ENCODE results near the gene ZNF407.

Gene ZNF407

GRCh38 chr18:74862094-74862493, 264.4 kb downstream of the ZNF407 start:
- TF ChIP-seq JUND (IDR thresholded peaks at IDR 0.05; ENCODE audit: low read depth): no peak
- in situ Hi-C loops (cut with HindIII; ENCODE audit: low pct_unique_long_range_greater_than_20kb, low sequenced_read_pairs): no loop called here

GRCh38 chr18:74866577-74866976, 268.9 kb downstream of the ZNF407 start:
- no peak for DNase-seq (ENCODE audit: low read depth in 1 of 2, low spot score in 1 of 2)
- in situ Hi-C loops (cut with HindIII; ENCODE audit: low pct_unique_long_range_greater_than_20kb, low sequenced_read_pairs): no loop called here
- no peak for TF ChIP-seq JUND (IDR thresholded peaks at IDR 0.05; ENCODE audit: low read depth)

More at GRCh38 chr18:74862094-74862493, 264.4 kb downstream of the ZNF407 start:
- DNase-seq (ENCODE audit: low read depth in 1 of 2, low spot score in 1 of 2): no peak

- no peak for TF ChIP-seq JUND (IDR thresholded peaks at IDR 0.05; ENCODE audit: low read depth)
- DNase-seq (ENCODE audit: low read depth in 1 of 2, low spot score in 1 of 2): no peak
- in situ Hi-C loops (cut with HindIII; ENCODE audit: low pct_unique_long_range_greater_than_20kb, low sequenced_read_pairs): no loop called here
Measured at GRCh38 chr18:74868461-74868860, 270.8 kb downstream of the ZNF407 start.

GRCh38 chr18:74869904-74870863, 272.5 kb downstream of the ZNF407 start:
- no peak for TF ChIP-seq JUND (IDR thresholded peaks at IDR 0.05; ENCODE audit: low read depth)
- in situ Hi-C loops (cut with HindIII; ENCODE audit: low pct_unique_long_range_greater_than_20kb, low sequenced_read_pairs): no loop called here
- no peak for DNase-seq (ENCODE audit: low read depth in 1 of 2, low spot score in 1 of 2)

DNA sequence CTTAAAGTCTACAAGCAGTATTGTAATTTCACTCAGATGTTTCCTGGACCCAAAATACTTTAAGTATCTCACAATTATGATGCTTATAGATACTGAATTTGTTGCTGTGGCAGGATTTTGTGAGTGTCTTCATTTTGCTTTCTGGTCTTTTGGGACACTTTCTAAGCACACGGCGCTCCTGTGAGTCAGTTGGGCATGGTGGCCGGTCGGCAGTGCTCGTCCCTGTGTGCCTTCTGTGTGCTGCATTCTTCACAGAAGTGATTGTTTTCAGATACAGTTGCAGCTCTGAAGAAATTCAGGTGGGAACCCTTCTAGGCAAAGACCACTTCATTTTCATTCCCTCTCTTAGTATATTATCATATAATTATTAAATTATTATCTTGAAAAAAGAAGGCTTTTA, 273.3 kb downstream of the ZNF407 start:
- in situ Hi-C loops (cut with HindIII; ENCODE audit: low pct_unique_long_range_greater_than_20kb, low sequenced_read_pairs): no loop called here
- DNase-seq (ENCODE audit: low read depth in 1 of 2, low spot score in 1 of 2): no peak
- TF ChIP-seq JUND (IDR thresholded peaks at IDR 0.05; ENCODE audit: low read depth): no peak

GRCh38 chr18:74873629-74874028, 276.0 kb downstream of the ZNF407 start:
- no peak for DNase-seq (ENCODE audit: low read depth in 1 of 2, low spot score in 1 of 2)
- in situ Hi-C loops (cut with HindIII; ENCODE audit: low pct_unique_long_range_greater_than_20kb, low sequenced_read_pairs): no loop called here
- TF ChIP-seq JUND (IDR thresholded peaks at IDR 0.05; ENCODE audit: low read depth): no peak

DNA sequence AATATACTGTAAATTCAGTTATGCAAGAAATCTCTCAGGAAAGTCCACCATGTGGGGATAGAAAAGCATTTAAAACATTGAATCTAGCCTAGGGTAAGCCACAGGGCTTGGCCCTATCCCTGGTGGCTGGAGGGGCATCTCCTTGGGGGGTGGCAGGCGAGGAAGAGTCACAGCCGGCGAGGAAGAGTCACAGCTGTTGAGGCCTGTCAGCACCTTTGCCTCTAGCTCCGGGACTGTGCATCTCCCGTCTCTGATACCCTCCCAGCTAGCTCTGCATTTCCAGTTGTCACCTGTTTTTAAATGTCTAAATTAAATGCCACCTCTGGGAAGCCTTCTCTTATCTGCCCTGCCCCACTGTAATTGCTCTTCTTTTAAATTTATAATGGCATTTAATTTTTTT, 276.7 kb downstream of the ZNF407 start:
- in situ Hi-C loops (cut with HindIII; ENCODE audit: low pct_unique_long_range_greater_than_20kb, low sequenced_read_pairs): no loop called here
- no peak for TF ChIP-seq JUND (IDR thresholded peaks at IDR 0.05; ENCODE audit: low read depth)
- no peak for DNase-seq (ENCODE audit: low read depth in 1 of 2, low spot score in 1 of 2)

DNA sequence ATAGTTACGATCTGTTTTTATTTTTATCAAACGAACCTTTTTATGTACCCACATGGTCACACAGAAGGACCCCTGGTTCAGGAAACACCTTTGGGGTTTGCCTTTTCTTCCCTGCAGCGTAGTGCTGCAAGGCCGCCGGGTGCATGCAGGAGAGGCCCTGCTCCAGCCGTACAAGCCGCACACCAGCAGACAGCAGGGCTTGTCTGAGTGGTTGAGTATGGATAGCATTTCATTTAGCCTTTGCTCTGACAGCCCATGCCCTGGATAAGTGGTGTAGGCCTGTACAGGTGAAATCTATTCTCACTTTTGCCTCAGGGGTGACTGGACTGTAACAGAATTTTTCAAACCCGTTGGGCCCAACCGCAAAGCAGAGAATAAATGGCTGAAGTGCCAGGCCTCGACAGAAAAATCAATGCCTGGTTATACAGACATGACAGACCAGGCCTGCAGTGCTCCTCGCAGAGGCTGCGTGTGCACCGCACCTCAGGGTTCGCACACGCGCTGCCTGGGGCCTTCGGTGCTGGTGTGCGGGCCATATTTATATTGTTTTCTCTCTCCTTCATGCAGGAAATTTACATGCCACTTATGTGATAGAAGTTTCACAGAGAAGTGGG, 279.1 kb downstream of the ZNF407 start:
- DNase-seq (ENCODE audit: low read depth in 1 of 2, low spot score in 1 of 2): no peak
- in situ Hi-C loops (cut with HindIII; ENCODE audit: low pct_unique_long_range_greater_than_20kb, low sequenced_read_pairs): no loop called here
- TF ChIP-seq JUND (IDR thresholded peaks at IDR 0.05; ENCODE audit: low read depth): no peak

- no peak for DNase-seq (ENCODE audit: low read depth in 1 of 2, low spot score in 1 of 2)
- in situ Hi-C loops (cut with HindIII; ENCODE audit: low pct_unique_long_range_greater_than_20kb, low sequenced_read_pairs): no loop called here
- no peak for TF ChIP-seq JUND (IDR thresholded peaks at IDR 0.05; ENCODE audit: low read depth)
Measured at GRCh38 chr18:74878267-74878666, 280.6 kb downstream of the ZNF407 start.

DNA sequence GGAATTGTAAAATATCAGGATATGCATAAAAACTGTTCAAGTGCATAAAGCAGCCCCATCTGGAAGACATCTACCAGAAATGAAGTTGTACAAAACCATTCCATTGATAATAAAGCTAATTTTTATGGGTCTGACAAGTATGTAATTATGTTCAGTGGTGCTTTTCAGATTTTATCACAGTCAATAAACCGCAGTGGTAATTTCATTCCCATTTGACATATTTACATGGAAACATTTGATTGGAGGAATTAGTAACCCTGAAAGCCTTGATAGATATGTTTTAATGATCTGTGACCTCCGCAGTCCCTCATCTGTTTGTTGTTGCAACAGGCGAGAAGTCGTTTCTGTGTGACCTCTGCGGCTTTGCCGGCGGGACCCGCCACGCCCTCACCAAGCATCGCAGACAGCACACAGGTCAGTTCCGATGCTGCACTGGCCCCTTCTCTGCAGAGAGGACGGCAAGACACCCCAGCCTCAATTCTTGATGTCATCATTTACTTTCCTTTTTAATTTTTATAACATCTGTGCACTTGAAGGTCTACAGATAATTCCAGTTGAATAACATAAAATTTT, 283.1 kb downstream of the ZNF407 start:
- TF ChIP-seq JUND (IDR thresholded peaks at IDR 0.05; ENCODE audit: low read depth): no peak
- DNase-seq (ENCODE audit: low read depth in 1 of 2, low spot score in 1 of 2): no peak
- in situ Hi-C loops (cut with HindIII; ENCODE audit: low pct_unique_long_range_greater_than_20kb, low sequenced_read_pairs): no loop called here

DNA sequence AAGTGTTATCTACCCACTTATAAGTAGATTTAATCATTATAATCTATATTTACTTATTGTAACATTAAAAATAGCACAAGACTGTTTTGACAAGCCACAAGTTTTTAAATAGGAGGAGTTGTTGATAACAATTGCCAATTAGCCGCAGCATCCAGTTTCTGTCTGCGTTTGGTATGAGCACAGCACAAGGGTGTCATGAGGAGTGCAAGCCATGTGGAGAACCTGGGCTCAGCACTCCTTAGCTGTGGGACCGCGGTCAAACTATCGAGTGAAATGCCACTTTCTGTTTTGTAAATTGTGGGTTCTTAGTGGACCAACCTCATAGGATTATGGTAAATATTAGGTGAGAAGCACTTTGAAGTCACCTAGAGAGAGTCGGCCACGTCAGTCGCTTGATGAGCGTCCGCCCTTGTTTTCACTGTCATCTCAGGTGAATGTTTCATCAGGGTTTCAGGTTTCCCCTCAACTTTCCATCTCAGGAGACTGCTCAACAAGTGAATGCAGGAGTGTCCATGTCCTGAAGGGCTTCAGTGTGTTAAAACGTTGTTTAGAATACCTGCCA, 294.5 kb downstream of the ZNF407 start:
- no peak for TF ChIP-seq JUND (IDR thresholded peaks at IDR 0.05; ENCODE audit: low read depth)
- in situ Hi-C loops (cut with HindIII; ENCODE audit: low pct_unique_long_range_greater_than_20kb, low sequenced_read_pairs): no loop called here
- no peak for DNase-seq (ENCODE audit: low read depth in 1 of 2, low spot score in 1 of 2)

DNA sequence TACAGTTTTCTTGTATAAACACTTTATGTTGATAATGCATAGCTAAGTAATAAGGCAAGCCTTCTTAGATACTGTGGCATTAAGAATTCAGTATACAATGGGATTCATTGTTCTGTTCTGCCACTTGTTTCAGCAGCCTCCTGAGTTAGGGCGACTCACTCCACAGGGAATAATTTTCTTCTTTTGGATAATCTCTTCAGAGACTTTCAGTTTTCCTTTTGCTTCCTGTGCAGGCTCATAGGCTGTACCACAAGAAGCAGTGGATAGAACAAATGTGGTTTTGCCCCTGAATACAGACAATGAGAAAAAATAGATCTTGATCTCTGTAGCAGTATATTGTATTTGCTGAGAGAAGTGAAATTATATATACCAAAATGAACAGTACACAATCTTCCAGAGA, 298.0 kb downstream of the ZNF407 start:
- TF ChIP-seq JUND (IDR thresholded peaks at IDR 0.05; ENCODE audit: low read depth): no peak
- no peak for DNase-seq (ENCODE audit: low read depth in 1 of 2, low spot score in 1 of 2)
- in situ Hi-C loops (cut with HindIII; ENCODE audit: low pct_unique_long_range_greater_than_20kb, low sequenced_read_pairs): no loop called here
